Measurements from ENCODE around the gene TTC21A. TPM values are rescaled to one million over a fixed set of nuclear protein-coding genes. Genes with fewer than 3 reads are reported as not detected.

TTC21A gene
- total RNA-seq, 1 donor from 2014 or later = 9.8 TPM

GRCh38 chr3:39082666-39083313 lies 24.7 kb upstream of the TTC21A start:
- Mint-ChIP-seq H3K4me3 (no peak overlapping the region), H3K27me3 (no peaks in the 10 kb centered on the region), H3K4me1 (ENCODE audit: unreplicated experiment) (no peaks in the 10 kb centered on the region), H3K36me3 (peaks cover 38% of the 10 kb centered on the region), H3K9me3 (no peaks in the 10 kb centered on the region), H3K27ac (no peak overlapping the region)
- TF ChIP-seq CTCF (conservative IDR thresholded peaks at IDR 0.05) = no peak
- DNase-seq (ENCODE audit: extremely low spot score, unreplicated experiment) = no peak

GRCh38 chr3:39086144-39086543 lies 21.3 kb upstream of the TTC21A start:
- Mint-ChIP-seq H3K9me3 (no peaks in the 10 kb centered on the region), H3K36me3 (peaks cover 36% of the 10 kb centered on the region), H3K27me3 (no peaks in the 10 kb centered on the region), H3K4me1 (ENCODE audit: unreplicated experiment) (no peaks in the 10 kb centered on the region), H3K27ac (no peak overlapping the region), H3K4me3 (no peak overlapping the region)
- no peak for DNase-seq (ENCODE audit: extremely low spot score, unreplicated experiment)
- no peak for TF ChIP-seq CTCF (conservative IDR thresholded peaks at IDR 0.05)

GRCh38 chr3:39088456-39088855 lies 19.0 kb upstream of the TTC21A start:
- H3K4me1 Mint-ChIP-seq (ENCODE audit: unreplicated experiment) = no peaks in the 10 kb centered on the region
- H3K36me3 Mint-ChIP-seq = peaks cover 26% of the 10 kb centered on the region
- no peaks in the 10 kb centered on the region for H3K9me3 Mint-ChIP-seq
- no peak for DNase-seq (ENCODE audit: extremely low spot score, unreplicated experiment)
- H3K4me3 Mint-ChIP-seq = no peak overlapping the region
- no peak overlapping the region for H3K27ac Mint-ChIP-seq
- no peak for TF ChIP-seq CTCF (conservative IDR thresholded peaks at IDR 0.05)
- H3K27me3 Mint-ChIP-seq = no peaks in the 10 kb centered on the region

- no peak overlapping the region for H3K4me3 Mint-ChIP-seq
- no peaks in the 10 kb centered on the region for H3K4me1 Mint-ChIP-seq (ENCODE audit: unreplicated experiment)
- H3K9me3 Mint-ChIP-seq = no peaks in the 10 kb centered on the region
- H3K27me3 Mint-ChIP-seq = no peaks in the 10 kb centered on the region
- peaks cover 28% of the 10 kb centered on the region for H3K36me3 Mint-ChIP-seq
- DNase-seq (ENCODE audit: extremely low spot score, unreplicated experiment) = no peak
- H3K27ac Mint-ChIP-seq = no peak overlapping the region
- no peak for TF ChIP-seq CTCF (conservative IDR thresholded peaks at IDR 0.05)
Measured at GRCh38 chr3:39088889-39089288, 18.6 kb upstream of the TTC21A start.

- H3K27ac Mint-ChIP-seq = no peak overlapping the region
- no peak overlapping the region for H3K4me3 Mint-ChIP-seq
- no peaks in the 10 kb centered on the region for H3K9me3 Mint-ChIP-seq
- no peaks in the 10 kb centered on the region for H3K4me1 Mint-ChIP-seq (ENCODE audit: unreplicated experiment)
- DNase-seq (ENCODE audit: extremely low spot score, unreplicated experiment) = no peak
- no peaks in the 10 kb centered on the region for H3K27me3 Mint-ChIP-seq
- peaks cover 35% of the 10 kb centered on the region for H3K36me3 Mint-ChIP-seq
- TF ChIP-seq CTCF (conservative IDR thresholded peaks at IDR 0.05) = no peak
Measured at GRCh38 chr3:39090922-39091321, 16.6 kb upstream of the TTC21A start.
